ENCODE results near the gene CCDC157. TPM values are rescaled to one million over a fixed set of nuclear protein-coding genes. Genes with fewer than 3 reads are reported as not detected.

The CCDC157 gene
- total and polyA plus RNA-seq, 2 donors (not counting 1 experiment from before 2014, with no cell fraction given) = 3.6 to 6.4 TPM

DNA sequence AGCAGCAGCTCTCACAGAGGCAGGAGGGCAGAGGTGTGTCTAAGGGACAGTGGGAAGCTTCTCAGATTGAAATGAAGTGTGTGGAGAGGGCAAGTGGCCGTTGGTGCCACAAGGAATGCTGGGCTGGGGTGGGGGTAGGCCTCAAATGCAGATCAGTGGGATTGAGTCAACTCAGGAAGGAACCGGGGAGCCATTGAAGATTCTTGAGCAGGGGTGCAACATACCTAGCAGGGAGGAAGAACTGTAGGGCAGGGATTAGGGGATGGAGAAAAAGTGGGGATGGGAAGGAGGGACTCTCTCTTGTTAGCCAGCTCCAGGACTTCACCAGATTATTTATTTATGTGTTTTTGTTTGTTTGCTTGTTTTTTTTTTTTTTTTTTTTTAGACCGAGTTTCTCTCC lies 37.1 kb downstream of the CCDC157 start:
- intact Hi-C loops (cut with micrococcal nuclease) = loop anchor here (10.0 kb wide), 1 partner anchor 201 kb away; the partner anchor contains the start of gene PES1
- no peak for DNase-seq
- no peak for ATAC-seq (ENCODE audit: low read depth)

More for the DNA sequence above, 37.1 kb downstream of the CCDC157 start:
- Histone ChIP-seq H3K27ac (ENCODE audit: low read length in 2 of 2) (no peak overlapping the region), H3K36me3 (replicated peaks in 1 of 2; ENCODE audit: control extremely low read depth in 1 of 2, control insufficient read depth in 1 of 2, extremely low read depth in 1 of 2, insufficient read depth in 2 of 2, low read length in 1 of 2) (no peaks in the 10 kb centered on the region), H3K4me2 (replicated peaks; ENCODE audit: low read depth, low read length, poor library complexity, severe bottlenecking) (no peak overlapping the region), H3K4me1 (ENCODE audit: control insufficient read depth in 2 of 2, insufficient read depth in 2 of 2, low read length in 2 of 2) (peaks cover 38 to 40% of the 10 kb centered on the region in 2 donors), H3K4me3 (ENCODE audit: control extremely low read depth in 1 of 5, extremely low read depth in 1 of 5, insufficient read depth in 1 of 5, low read depth in 2 of 5, low read length in 4 of 5) (no peak overlapping the region), H2AFZ (ENCODE audit: insufficient read depth, low read depth, low read length, poor library complexity, severe bottlenecking) (no peak overlapping the region), H4K20me1 (ENCODE audit: control insufficient read depth, insufficient read depth, low read length, poor library complexity, severe bottlenecking) (no peaks in the 10 kb centered on the region), H3K9ac (ENCODE audit: low read length) (no peak overlapping the region), H3K9me3 (ENCODE audit: control extremely low read depth in 1 of 3, control insufficient read depth in 2 of 3, insufficient read depth in 1 of 3, low read length in 2 of 3) (peaks cover 0 to 8% (median 0%) of the 10 kb centered on the region in 3 donors), H3K79me2 (ENCODE audit: control insufficient read depth, insufficient read depth, low read length) (no peaks in the 10 kb centered on the region), H3K27me3 (replicated peaks in 1 of 4; ENCODE audit: control extremely low read depth in 1 of 4, control insufficient read depth in 3 of 4, insufficient read depth in 4 of 4, low read length in 3 of 4) (peaks cover 0 to 33% (median 25%) of the 10 kb centered on the region in 4 experiments)
- no peak overlapping the region for H3K27ac Mint-ChIP-seq
- CTCF ChIA-PET = interaction anchor here (0.7 to 19.9 kb wide), 6 partner anchors 13 to 105 kb away, joined by 4 to 510 read pairs (median 6); partner anchors contain the start of genes CASTOR1 and MTFP1
- H3K4me3 Mint-ChIP-seq = no peak overlapping the region
- POLR2A ChIA-PET = interaction anchor here (0.7 kb wide), 1 partner anchor 144 kb away, joined by 6 read pairs; no protein-coding TSS in a partner anchor
- TF ChIP-seq, protein P1, sequence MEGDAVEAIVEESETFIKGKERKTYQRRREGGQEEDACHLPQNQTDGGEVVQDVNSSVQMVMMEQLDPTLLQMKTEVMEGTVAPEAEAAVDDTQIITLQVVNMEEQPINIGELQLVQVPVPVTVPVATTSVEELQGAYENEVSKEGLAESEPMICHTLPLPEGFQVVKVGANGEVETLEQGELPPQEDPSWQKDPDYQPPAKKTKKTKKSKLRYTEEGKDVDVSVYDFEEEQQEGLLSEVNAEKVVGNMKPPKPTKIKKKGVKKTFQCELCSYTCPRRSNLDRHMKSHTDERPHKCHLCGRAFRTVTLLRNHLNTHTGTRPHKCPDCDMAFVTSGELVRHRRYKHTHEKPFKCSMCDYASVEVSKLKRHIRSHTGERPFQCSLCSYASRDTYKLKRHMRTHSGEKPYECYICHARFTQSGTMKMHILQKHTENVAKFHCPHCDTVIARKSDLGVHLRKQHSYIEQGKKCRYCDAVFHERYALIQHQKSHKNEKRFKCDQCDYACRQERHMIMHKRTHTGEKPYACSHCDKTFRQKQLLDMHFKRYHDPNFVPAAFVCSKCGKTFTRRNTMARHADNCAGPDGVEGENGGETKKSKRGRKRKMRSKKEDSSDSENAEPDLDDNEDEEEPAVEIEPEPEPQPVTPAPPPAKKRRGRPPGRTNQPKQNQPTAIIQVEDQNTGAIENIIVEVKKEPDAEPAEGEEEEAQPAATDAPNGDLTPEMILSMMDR (IDR thresholded peaks at IDR 0.05) = no peak
- no peak for TF ChIP-seq EZH2 (IDR thresholded peaks at IDR 0.05; ENCODE audit: borderline replicate concordance, insufficient read depth, low read depth, low read length, poor library complexity, severe bottlenecking)
- 88% methylated on average over 2 of the region's 3 CpGs for WGBS (ENCODE audit: insufficient coverage)
- H3K4me1 Mint-ChIP-seq = peaks cover 35% of the 10 kb centered on the region
- H3K9me3 Mint-ChIP-seq (ENCODE audit: insufficient read depth) = no peaks in the 10 kb centered on the region
- H3K27me3 Mint-ChIP-seq = peaks cover 40% of the 10 kb centered on the region

Data from B cell (primary cell).